Choroid plexus epithelial cell (primary cell): ENCODE data around the gene PERM1.

Experiments used
- DNase-seq: peaks from one replicate; pipeline ENCODE4 v3.0.0-alpha.2; 2010; ENCODE audit warnings: low read depth
- H3K4me3 ChIP-seq: 2 replicates; pipeline ENCODE4 v1.5.1; 2011; ENCODE audit warnings: low read depth, mild to moderate bottlenecking, control low read depth, low read length, moderate library complexity
- TF ChIP-seq, protein P1 (sequence below): conservative IDR thresholded peaks from 2 replicates; pipeline ENCODE4 v1.5.1; 2011; ENCODE audit warnings: low read depth, mild to moderate bottlenecking, control low read depth, inconsistent platforms, low read length, moderate library complexity

PERM1 gene

GRCh38 chr1:935751-936231, 46.1 kb downstream of the PERM1 start:
- no peak for DNase-seq
- no peak overlapping the region for H3K4me3 ChIP-seq
- TF ChIP-seq, protein P1, sequence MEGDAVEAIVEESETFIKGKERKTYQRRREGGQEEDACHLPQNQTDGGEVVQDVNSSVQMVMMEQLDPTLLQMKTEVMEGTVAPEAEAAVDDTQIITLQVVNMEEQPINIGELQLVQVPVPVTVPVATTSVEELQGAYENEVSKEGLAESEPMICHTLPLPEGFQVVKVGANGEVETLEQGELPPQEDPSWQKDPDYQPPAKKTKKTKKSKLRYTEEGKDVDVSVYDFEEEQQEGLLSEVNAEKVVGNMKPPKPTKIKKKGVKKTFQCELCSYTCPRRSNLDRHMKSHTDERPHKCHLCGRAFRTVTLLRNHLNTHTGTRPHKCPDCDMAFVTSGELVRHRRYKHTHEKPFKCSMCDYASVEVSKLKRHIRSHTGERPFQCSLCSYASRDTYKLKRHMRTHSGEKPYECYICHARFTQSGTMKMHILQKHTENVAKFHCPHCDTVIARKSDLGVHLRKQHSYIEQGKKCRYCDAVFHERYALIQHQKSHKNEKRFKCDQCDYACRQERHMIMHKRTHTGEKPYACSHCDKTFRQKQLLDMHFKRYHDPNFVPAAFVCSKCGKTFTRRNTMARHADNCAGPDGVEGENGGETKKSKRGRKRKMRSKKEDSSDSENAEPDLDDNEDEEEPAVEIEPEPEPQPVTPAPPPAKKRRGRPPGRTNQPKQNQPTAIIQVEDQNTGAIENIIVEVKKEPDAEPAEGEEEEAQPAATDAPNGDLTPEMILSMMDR: no peak

- DNase-seq: no peak
- TF ChIP-seq, protein P1: no peak
- H3K4me3 ChIP-seq: no peak overlapping the region
Measured at GRCh38 chr1:934991-935750, 46.7 kb downstream of the PERM1 start.

DNA sequence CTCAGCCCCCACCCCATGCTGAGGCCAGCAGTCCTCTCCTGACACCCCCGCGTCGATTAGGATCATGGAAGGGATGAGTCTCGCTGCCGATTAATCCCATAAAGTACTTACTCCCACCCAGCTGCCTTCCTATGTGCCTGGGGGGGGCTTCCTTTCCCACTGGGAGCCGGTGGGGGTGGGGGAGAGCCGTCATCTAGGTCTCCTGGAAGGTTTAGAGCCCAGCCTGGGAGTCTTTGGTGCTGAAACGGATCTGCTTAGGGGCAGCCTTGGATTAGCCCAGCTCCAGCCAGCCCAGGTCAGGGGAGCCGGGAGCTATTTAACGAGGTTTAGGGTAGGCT, 48.3 kb downstream of the PERM1 start:
- H3K4me3 ChIP-seq: no peak overlapping the region
- DNase-seq: no peak
- TF ChIP-seq, protein P1: no peak

DNA sequence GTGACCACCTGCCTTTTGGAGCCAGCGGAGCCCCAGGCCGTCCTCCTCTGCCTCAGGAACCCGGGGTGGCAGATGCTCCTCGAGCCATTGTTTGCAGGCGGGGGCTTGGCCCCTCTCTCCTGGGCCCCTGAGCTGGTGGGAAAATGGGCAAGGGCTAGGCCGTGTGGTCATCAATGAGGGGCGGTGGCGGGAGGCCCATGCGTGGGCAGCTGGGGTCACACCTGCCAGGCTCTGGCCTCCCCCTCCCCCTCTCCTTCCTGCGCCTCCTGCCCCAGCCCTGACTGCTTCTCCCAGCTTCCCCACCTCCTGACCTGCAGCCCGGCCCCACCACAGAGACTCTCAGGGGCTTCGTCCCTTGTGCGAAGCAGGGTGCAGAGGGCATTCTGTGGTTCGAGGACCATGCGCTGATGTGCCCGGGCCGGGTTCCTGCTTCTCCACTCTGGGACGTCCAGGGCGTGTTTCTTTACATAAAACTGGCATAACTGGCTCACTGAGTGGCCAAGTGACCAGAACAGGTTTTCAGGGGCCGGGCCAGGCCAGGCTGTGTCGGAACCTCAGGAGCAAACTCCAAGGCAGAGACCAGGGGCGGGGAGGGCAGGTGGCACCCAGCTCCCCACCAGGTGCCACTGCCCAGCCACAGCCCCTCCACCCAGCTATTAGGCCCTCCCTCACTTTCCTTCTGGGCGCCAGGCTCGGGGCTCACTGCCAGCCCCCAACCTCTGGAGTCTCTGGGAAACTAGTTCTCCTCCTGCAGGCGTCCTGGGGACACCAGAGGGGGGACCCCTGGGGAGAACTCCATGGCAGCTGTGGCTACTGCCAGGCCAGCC, 48.9 kb downstream of the PERM1 start:
- no peak overlapping the region for H3K4me3 ChIP-seq
- DNase-seq: no peak
- TF ChIP-seq, protein P1: no peak

GRCh38 chr1:932173-932510, 49.8 kb downstream of the PERM1 start:
- H3K4me3 ChIP-seq: no peak overlapping the region
- TF ChIP-seq, protein P1: no peak
- DNase-seq: no peak

DNA sequence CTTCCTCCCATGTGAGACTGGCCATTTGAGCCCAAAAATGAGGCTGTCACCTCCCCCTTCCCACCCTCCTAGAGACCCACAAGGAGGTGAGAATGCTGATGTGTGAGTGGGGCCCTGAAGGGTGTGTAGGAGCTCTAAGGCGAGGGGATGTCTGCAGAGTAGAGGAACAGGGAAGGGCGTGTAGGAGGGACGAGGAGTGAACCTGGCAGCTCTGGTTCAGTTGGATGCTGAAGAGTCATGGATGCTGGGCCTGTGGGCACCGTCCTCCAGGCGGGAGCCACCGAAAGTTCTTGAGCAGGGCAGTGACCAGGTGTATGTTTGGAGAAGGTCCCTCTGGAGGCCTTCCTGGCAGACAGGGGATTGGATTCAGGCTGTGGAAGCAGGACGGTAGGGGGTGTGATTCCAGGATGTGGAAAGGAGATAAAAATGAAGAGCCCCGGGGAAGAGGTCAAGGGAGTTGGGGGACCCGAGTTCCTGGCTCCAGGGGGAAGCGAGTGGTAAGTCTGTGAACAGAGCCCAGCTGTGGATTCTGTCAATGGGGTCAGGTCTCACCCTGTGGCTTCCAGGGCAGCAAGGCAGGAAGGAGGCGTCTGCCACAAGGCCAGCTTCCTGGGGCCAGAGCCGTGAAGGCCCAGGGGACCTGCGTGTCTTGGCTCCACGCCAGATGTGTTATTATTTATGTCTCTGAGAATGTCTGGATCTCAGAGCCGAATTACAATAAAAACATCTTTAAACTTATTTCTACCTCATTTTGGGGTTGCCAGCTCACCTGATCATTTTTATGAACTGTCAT, 50.3 kb downstream of the PERM1 start:
- H3K4me3 ChIP-seq: no peak overlapping the region
- TF ChIP-seq, protein P1: peak; percentile 16

More for the DNA sequence above, 50.3 kb downstream of the PERM1 start:
- no peak for DNase-seq
